ENCODE data around the gene ZNF398. TPM values are rescaled to one million over a fixed set of nuclear protein-coding genes. Genes with fewer than 3 reads are reported as not detected.

ZNF398 gene
- total and polyA plus RNA-seq, 4 donors: 2.6 to 14.1 (median 7.9) TPM

- no peak for ATAC-seq (ENCODE audit: low FRiP score)
- intact Hi-C loops (cut with DNase I): no loop called here
- no peak overlapping the region for H3K27ac ChIP-seq (ENCODE audit: low read depth in 1 of 2, low read length in 2 of 2)
- H3K27me3 ChIP-seq (ENCODE audit: control insufficient read depth in 1 of 2, insufficient read depth in 2 of 2, low read length in 1 of 2): no peaks in the 10 kb centered on the region
- H3K9me3 ChIP-seq (ENCODE audit: control insufficient read depth, low read length): no peaks in the 10 kb centered on the region
- 74 to 77% methylated on average over 1 of the region's 1 CpG for WGBS, 2 donors
- DNase-seq: no peak
- H3K4me1 ChIP-seq (ENCODE audit: control insufficient read depth in 1 of 2, insufficient read depth in 2 of 2, low read length in 2 of 2): no peaks in the 10 kb centered on the region
- peaks cover 0 to 10% of the 10 kb centered on the region in 2 donors for H3K36me3 ChIP-seq (ENCODE audit: control insufficient read depth in 1 of 2, insufficient read depth in 2 of 2, low read length in 1 of 2)
- no peak overlapping the region for H3K4me3 ChIP-seq (ENCODE audit: low read length in 2 of 2)
Observed at GRCh38 chr7:149166142-149166541, 18.9 kb downstream of the ZNF398 start.

GRCh38 chr7:149166630-149167352 is 19.5 kb downstream of the ZNF398 start:
- peaks cover 0 to 11% of the 10 kb centered on the region in 2 donors for H3K36me3 ChIP-seq (ENCODE audit: control insufficient read depth in 1 of 2, insufficient read depth in 2 of 2, low read length in 1 of 2)
- intact Hi-C loops (cut with DNase I): no loop called here
- no peaks in the 10 kb centered on the region for H3K4me1 ChIP-seq (ENCODE audit: control insufficient read depth in 1 of 2, insufficient read depth in 2 of 2, low read length in 2 of 2)
- H3K9me3 ChIP-seq (ENCODE audit: control insufficient read depth, low read length): no peaks in the 10 kb centered on the region
- DNase-seq: no peak
- H3K27ac ChIP-seq (ENCODE audit: low read depth in 1 of 2, low read length in 2 of 2): no peak overlapping the region
- no peak overlapping the region for H3K4me3 ChIP-seq (ENCODE audit: low read length in 2 of 2)
- ATAC-seq (ENCODE audit: low FRiP score): no peak
- no peaks in the 10 kb centered on the region for H3K27me3 ChIP-seq (ENCODE audit: control insufficient read depth in 1 of 2, insufficient read depth in 2 of 2, low read length in 1 of 2)

GRCh38 chr7:149171892-149172533 is 24.8 kb downstream of the ZNF398 start:
- H3K36me3 ChIP-seq (ENCODE audit: control insufficient read depth in 1 of 2, insufficient read depth in 2 of 2, low read length in 1 of 2): peaks cover 0 to 4% of the 10 kb centered on the region in 2 donors
- intact Hi-C loops (cut with DNase I): no loop called here
- WGBS, 2 donors: 84 to 88% methylated on average over 9 of the region's 9 CpGs
- H3K27me3 ChIP-seq (ENCODE audit: control insufficient read depth in 1 of 2, insufficient read depth in 2 of 2, low read length in 1 of 2): no peaks in the 10 kb centered on the region
- no peak overlapping the region for H3K27ac ChIP-seq (ENCODE audit: low read depth in 1 of 2, low read length in 2 of 2)
- DNase-seq: no peak
- no peaks in the 10 kb centered on the region for H3K9me3 ChIP-seq (ENCODE audit: control insufficient read depth, low read length)
- no peaks in the 10 kb centered on the region for H3K4me1 ChIP-seq (ENCODE audit: control insufficient read depth in 1 of 2, insufficient read depth in 2 of 2, low read length in 2 of 2)
- ATAC-seq (ENCODE audit: low FRiP score): no peak
- H3K4me3 ChIP-seq (ENCODE audit: low read length in 2 of 2): no peak overlapping the region

- no peaks in the 10 kb centered on the region for H3K9me3 ChIP-seq (ENCODE audit: control insufficient read depth, low read length)
- ATAC-seq (ENCODE audit: low FRiP score) (no peak), DNase-seq (no peak)
- H3K27me3 ChIP-seq (ENCODE audit: control insufficient read depth in 1 of 2, insufficient read depth in 2 of 2, low read length in 1 of 2): no peaks in the 10 kb centered on the region
- no peak overlapping the region for H3K4me3 ChIP-seq (ENCODE audit: low read length in 2 of 2)
- peaks cover 0 to 4% of the 10 kb centered on the region in 2 donors for H3K36me3 ChIP-seq (ENCODE audit: control insufficient read depth in 1 of 2, insufficient read depth in 2 of 2, low read length in 1 of 2)
- intact Hi-C loops (cut with DNase I): no loop called here
- no peaks in the 10 kb centered on the region for H3K4me1 ChIP-seq (ENCODE audit: control insufficient read depth in 1 of 2, insufficient read depth in 2 of 2, low read length in 2 of 2)
- 93 to 94% methylated on average over 1 of the region's 1 CpG for WGBS, 2 donors
- no peak overlapping the region for H3K27ac ChIP-seq (ENCODE audit: low read depth in 1 of 2, low read length in 2 of 2)
Observed at GRCh38 chr7:149172534-149172920, 25.3 kb downstream of the ZNF398 start.

- no peak overlapping the region for H3K4me3 ChIP-seq (ENCODE audit: low read length in 2 of 2)
- 91 to 92% methylated on average over 2 of the region's 2 CpGs for WGBS, 2 donors
- ATAC-seq (ENCODE audit: low FRiP score): no peak
- H3K27me3 ChIP-seq (ENCODE audit: control insufficient read depth in 1 of 2, insufficient read depth in 2 of 2, low read length in 1 of 2): no peaks in the 10 kb centered on the region
- intact Hi-C loops (cut with DNase I): no loop called here
- no peak for DNase-seq
- H3K4me1 ChIP-seq (ENCODE audit: control insufficient read depth in 1 of 2, insufficient read depth in 2 of 2, low read length in 2 of 2): no peaks in the 10 kb centered on the region
- peaks cover 5 to 11% of the 10 kb centered on the region in 2 donors for H3K36me3 ChIP-seq (ENCODE audit: control insufficient read depth in 1 of 2, insufficient read depth in 2 of 2, low read length in 1 of 2)
- no peak overlapping the region for H3K27ac ChIP-seq (ENCODE audit: low read depth in 1 of 2, low read length in 2 of 2)
- no peaks in the 10 kb centered on the region for H3K9me3 ChIP-seq (ENCODE audit: control insufficient read depth, low read length)
Observed at GRCh38 chr7:149175150-149175549, 27.9 kb downstream of the ZNF398 start.

GRCh38 chr7:149179241-149179640 is 32.0 kb downstream of the ZNF398 start:
- DNase-seq (no peak), ATAC-seq (ENCODE audit: low FRiP score) (no peak)
- intact Hi-C loops (cut with DNase I): no loop called here
- no peaks in the 10 kb centered on the region for H3K27me3 ChIP-seq (ENCODE audit: control insufficient read depth in 1 of 2, insufficient read depth in 2 of 2, low read length in 1 of 2)
- 95 to 97% methylated on average over 19 of the region's 19 CpGs for WGBS, 2 donors
- no peak overlapping the region for H3K27ac ChIP-seq (ENCODE audit: low read depth in 1 of 2, low read length in 2 of 2)
- no peaks in the 10 kb centered on the region for H3K9me3 ChIP-seq (ENCODE audit: control insufficient read depth, low read length)
- no peak overlapping the region for H3K4me3 ChIP-seq (ENCODE audit: low read length in 2 of 2)
- H3K36me3 ChIP-seq (ENCODE audit: control insufficient read depth in 1 of 2, insufficient read depth in 2 of 2, low read length in 1 of 2): peaks cover 5 to 12% of the 10 kb centered on the region in 2 donors
- H3K4me1 ChIP-seq (ENCODE audit: control insufficient read depth in 1 of 2, insufficient read depth in 2 of 2, low read length in 2 of 2): no peaks in the 10 kb centered on the region

GRCh38 chr7:149180722-149181449 is 33.6 kb downstream of the ZNF398 start:
- no peaks in the 10 kb centered on the region for H3K4me1 ChIP-seq (ENCODE audit: control insufficient read depth in 1 of 2, insufficient read depth in 2 of 2, low read length in 2 of 2)
- H3K27ac ChIP-seq (ENCODE audit: low read depth in 1 of 2, low read length in 2 of 2): no peak overlapping the region
- H3K27me3 ChIP-seq (ENCODE audit: control insufficient read depth in 1 of 2, insufficient read depth in 2 of 2, low read length in 1 of 2): no peaks in the 10 kb centered on the region
- no peaks in the 10 kb centered on the region for H3K9me3 ChIP-seq (ENCODE audit: control insufficient read depth, low read length)
- H3K36me3 ChIP-seq (ENCODE audit: control insufficient read depth in 1 of 2, insufficient read depth in 2 of 2, low read length in 1 of 2): peaks cover 5 to 12% of the 10 kb centered on the region in 2 donors
- DNase-seq: no peak
- H3K4me3 ChIP-seq (ENCODE audit: low read length in 2 of 2): no peak overlapping the region
- intact Hi-C loops (cut with DNase I): no loop called here
- ATAC-seq (ENCODE audit: low FRiP score): no peak

- H3K27ac ChIP-seq (ENCODE audit: low read depth in 1 of 2, low read length in 2 of 2): no peak overlapping the region
- H3K4me3 ChIP-seq (ENCODE audit: low read length in 2 of 2): no peak overlapping the region
- no peaks in the 10 kb centered on the region for H3K9me3 ChIP-seq (ENCODE audit: control insufficient read depth, low read length)
- ATAC-seq (ENCODE audit: low FRiP score) (no peak), DNase-seq (no peak)
- H3K36me3 ChIP-seq (ENCODE audit: control insufficient read depth in 1 of 2, insufficient read depth in 2 of 2, low read length in 1 of 2): peaks cover 5 to 12% of the 10 kb centered on the region in 2 donors
- no peaks in the 10 kb centered on the region for H3K4me1 ChIP-seq (ENCODE audit: control insufficient read depth in 1 of 2, insufficient read depth in 2 of 2, low read length in 2 of 2)
- intact Hi-C loops (cut with DNase I): no loop called here
- H3K27me3 ChIP-seq (ENCODE audit: control insufficient read depth in 1 of 2, insufficient read depth in 2 of 2, low read length in 1 of 2): no peaks in the 10 kb centered on the region
Observed at GRCh38 chr7:149181450-149181790, 34.2 kb downstream of the ZNF398 start.

GRCh38 chr7:149184274-149184673 is 37.0 kb downstream of the ZNF398 start:
- Histone ChIP-seq H3K27me3 (ENCODE audit: control insufficient read depth in 1 of 2, insufficient read depth in 2 of 2, low read length in 1 of 2) (no peaks in the 10 kb centered on the region), H3K27ac (ENCODE audit: low read depth in 1 of 2, low read length in 2 of 2) (no peak overlapping the region), H3K4me3 (ENCODE audit: low read length in 2 of 2) (no peak overlapping the region), H3K4me1 (ENCODE audit: control insufficient read depth in 1 of 2, insufficient read depth in 2 of 2, low read length in 2 of 2) (no peaks in the 10 kb centered on the region), H3K9me3 (ENCODE audit: control insufficient read depth, low read length) (no peaks in the 10 kb centered on the region), H3K36me3 (ENCODE audit: control insufficient read depth in 1 of 2, insufficient read depth in 2 of 2, low read length in 1 of 2) (peaks cover 5 to 6% of the 10 kb centered on the region in 2 donors)
- intact Hi-C loops (cut with DNase I): no loop called here
- no peak for DNase-seq
- WGBS, 2 donors: 90 to 92% methylated on average over 6 of the region's 6 CpGs
- ATAC-seq (ENCODE audit: low FRiP score): no peak

All from aorta (tissue), 5 donors.